ENCODE measurements around the gene PTPRT.
"Not testable (repeated sequence)": the region's sequence is repeated elsewhere in the genome, so short reads cannot be mapped to it uniquely, and the experiment has no call there.

Gene PTPRT

DNA sequence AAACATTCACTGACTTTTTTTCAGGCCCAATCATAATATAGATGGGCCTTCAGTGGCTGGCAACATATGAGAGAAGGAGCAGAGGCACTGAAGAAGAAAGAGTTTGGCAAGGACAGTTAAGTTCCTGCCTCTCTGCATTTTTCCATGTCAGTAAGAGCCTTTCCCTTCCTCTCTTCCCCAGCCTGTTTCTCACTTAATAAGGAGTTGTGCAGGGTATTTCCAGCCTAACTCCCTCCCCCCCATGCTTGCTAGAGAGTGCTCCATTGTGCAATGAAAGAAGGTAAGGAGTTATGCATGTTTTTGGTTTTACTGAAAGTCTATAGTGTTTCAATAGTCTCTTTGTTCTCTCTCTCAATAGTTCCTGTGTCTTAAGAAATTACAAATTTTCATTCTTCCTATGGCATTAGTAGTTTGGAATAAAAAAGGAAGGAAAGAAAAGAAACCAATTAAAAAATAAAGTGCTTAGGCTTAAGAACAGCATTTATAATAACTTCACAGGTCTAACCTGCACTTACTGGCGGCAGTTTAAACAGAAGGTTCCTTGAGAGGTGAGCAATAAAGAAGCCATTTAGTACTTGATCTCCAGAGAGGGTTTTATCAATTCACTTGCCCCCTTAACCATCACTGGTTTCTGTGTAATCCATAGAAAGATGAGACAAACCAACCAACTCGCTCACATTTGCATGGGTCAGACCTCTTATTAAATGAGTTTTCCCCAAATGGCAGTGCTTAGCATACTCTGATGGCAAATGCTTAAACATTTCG, 251.1 kb downstream of the PTPRT start:
- in situ Hi-C loops (cut with HindIII; ENCODE audit: low sequenced_read_pairs), result no loop called here

DNA sequence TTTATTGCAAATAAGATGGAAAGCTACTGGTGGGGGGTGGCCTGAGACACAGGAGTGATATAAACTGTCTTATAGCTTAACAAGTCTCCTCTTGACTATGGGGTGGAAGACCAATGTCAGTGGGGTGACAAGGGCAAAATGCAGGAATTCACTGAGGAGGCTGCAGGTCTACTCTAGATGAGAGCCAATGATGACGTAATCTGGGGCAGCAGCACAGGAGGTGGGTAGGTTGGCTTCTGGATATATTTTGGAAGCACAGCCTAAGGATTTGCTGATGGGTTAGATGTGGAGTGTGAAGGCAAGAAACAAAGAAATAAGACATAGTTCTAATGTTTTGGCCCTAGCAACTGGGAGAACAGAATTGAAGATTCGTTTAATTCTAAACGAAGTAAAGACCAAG, 253.2 kb downstream of the PTPRT start:
- in situ Hi-C loops (cut with HindIII; ENCODE audit: low sequenced_read_pairs), result no loop called here

DNA sequence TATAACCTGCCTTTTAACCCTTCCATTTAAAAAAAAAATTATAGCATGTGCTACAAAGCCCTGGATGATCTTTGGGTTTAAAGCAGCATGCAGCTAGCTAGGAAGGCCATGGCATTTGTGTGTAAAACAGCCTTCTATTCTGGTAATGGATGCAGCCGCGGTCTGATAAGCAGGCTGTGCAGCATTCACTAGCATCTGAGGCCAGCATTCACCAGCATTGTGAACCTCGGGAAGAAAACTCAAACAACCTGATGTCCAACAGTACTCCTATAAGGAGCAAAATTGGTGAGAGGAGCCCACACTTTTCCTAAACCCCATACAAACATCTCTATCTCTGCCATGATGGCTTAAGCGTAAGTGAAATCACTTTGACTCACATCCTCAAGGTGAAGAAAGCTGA, 265.5 kb downstream of the PTPRT start:
- in situ Hi-C loops (cut with HindIII; ENCODE audit: low sequenced_read_pairs), result no loop called here

DNA sequence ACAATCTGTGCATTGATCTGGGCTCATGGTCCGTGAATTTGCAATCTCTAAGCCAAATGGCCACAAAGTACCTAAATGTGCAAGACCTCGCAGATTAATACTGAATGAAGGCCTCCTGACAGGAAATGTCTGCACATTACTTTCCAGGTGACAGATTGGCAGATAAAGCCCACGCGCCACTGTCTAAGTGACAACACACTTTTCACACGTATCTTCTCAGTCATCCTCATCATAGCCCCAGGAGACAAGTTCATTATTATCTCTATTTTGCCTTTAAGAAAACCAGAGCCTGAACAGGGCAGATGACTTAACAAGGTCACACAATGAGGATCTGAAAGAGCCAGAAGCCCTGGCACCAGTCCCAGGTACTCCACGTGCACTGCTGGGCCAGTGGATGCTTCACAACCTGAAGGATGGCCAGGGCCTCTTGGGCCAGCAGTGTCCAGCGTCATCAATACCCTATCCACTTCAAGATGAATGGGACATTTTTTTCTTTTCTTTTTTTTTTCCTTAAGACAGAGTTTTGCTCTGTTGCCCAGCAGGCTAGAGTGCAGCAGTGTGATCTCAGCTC, 266.3 kb downstream of the PTPRT start:
- in situ Hi-C loops (cut with HindIII; ENCODE audit: low sequenced_read_pairs), result no loop called here

DNA sequence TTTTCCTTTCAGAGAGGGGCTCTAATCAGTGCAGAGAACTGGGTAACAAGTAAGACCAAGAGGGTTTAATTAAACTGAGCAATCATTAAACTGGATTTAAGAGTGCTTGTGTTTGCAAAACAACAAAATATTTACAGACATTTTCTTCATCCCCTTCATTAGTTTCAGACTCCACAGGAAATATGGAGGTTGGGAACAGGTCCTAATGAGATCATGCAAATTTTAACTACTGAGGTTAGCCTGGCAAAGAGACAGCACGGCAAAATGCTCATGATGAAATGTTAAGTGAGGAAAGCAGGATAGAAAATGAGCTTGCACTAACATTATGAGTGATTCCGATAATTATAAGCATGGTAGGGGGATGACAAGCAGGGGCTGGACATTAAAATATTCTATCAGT, 268.9 kb downstream of the PTPRT start:
- in situ Hi-C loops (cut with HindIII; ENCODE audit: low sequenced_read_pairs), result no loop called here

DNA sequence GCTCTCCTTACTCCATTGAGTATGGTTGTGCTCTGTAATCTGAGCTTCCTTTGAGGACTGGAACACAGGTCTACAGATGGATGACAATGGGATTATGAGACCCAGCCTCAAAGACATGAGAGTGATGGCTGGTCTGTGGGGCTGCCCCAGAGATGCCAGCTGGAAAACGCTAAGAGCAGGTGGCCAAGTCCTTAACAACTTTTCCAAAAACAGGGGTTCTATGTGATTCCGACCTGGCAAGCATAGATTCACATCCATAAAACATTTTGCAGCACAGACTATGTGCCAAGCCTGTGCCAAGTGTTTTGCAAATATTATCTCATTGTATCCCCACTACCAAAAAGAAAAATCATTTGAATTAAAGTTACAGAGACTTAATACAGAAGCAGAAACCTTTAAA, 270.4 kb downstream of the PTPRT start:
- in situ Hi-C loops (cut with HindIII; ENCODE audit: low sequenced_read_pairs), result no loop called here

DNA sequence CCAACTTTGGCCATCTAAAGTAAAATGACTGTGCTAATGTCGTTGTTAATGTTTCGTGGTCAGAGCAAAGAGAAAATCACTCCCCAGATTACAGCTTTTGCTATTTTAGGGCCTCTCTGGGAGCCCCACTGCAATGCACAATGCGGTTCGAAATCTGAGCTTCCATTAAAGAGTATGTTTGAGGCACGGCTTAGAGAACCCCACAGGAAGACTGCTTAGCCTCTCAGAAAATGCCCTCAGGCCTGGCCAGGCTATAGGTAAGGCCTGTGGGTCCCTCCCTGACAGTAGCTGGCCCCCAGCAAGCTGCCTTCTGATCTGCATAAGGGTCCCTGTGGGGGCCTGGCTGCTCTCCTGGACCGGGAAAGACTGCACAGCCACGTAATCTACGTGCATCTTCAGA, 274.6 kb downstream of the PTPRT start:
- in situ Hi-C loops (cut with HindIII; ENCODE audit: low sequenced_read_pairs), result no loop called here

DNA sequence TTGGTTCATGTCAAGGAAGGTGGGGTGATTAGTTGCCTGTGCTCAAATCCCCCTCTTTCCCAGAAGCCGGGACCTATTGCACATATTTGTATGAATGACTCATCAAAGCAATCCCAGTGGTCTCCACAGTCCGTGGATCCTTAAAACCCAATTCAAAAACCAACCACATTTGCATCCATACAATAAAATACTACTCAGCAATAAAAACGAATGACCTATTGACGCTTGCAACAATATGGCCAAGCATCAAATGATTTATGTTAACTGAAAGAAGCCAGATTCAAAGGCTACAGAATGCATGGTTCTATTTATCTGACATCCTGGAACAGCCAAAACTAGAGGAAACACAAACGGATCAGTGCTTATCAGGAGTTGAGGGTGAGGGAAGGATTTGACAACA, 275.4 kb downstream of the PTPRT start:
- in situ Hi-C loops (cut with HindIII; ENCODE audit: low sequenced_read_pairs), result no loop called here

DNA sequence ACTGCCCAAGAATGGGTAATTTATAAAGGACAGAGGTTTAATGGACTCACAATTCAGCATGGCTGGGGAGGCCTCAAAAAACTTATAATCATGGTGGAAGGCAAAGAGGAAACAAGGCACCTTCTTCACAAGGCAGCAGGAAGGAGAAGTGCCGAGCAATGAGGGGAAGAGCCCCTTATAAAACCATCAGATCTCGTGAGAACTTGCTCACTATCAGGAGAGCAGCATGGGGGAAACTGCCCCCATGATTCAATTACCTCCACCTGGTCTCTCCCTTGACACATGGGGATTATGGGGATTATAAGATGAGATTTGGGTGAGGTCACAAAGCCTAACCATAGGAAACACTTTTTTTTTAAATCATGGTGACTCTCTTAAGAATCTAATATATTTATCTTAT, 278.9 kb downstream of the PTPRT start:
- in situ Hi-C loops (cut with HindIII; ENCODE audit: low sequenced_read_pairs), result not testable (repeated sequence)

DNA sequence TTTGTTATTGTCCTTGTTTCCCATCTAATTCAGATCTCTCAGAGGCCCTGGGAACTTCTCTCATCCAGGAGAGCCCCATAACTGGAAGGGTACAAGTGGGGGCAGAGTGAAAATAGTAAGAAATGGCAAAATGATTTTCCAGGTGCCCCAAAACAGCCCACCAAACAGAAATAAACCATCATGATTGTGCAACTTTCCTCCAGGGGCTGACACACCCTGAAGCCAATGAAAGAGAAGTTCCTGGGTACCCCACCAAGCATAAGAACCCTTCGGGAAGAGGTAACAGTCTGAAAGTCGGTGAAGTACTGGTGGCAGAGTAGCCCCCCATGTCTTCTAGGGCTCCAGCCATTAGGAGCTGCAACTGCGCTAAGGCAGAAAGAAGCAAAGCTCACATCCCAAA, 282.0 kb downstream of the PTPRT start:
- in situ Hi-C loops (cut with HindIII; ENCODE audit: low sequenced_read_pairs), result no loop called here

DNA sequence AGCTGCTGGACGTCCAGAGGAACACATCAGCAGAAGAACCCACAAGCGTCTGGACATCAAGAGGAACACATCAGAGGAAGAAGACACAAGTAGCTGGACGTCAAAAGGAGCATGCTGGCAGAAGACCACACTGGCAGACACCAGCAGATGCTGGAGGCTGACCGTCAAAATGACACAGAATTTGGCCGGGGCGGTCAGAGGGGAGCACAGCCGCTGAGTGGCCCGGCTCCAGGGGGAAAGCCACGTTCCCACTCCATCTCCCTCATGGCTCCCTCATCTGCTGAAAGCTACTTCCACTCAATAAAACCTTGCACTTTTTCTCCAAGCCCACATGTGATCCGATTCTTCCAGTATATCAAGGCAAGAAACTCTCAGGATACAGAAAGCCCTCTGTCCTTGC, 283.6 kb downstream of the PTPRT start:
- in situ Hi-C loops (cut with HindIII; ENCODE audit: low sequenced_read_pairs), result no loop called here

DNA sequence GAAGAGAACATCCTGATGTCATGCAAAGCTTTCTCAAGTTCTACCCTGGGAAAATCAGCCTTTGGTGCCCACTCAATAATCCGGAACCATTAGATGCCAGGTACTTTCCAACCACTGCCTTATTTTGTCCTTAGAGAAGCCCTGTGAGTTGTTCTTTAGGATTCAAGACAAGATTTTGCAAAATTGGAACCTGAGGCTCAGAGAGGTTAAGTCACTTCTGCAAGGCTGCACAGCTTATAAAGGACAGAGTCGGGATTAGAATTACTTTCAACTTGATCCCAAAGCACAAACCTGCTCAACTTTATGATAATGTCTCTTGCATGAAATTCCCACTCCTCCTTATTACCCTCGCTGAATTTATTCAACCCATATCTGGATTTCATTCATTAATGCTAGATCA, 287.2 kb downstream of the PTPRT start:
- in situ Hi-C loops (cut with HindIII; ENCODE audit: low sequenced_read_pairs), result no loop called here

DNA sequence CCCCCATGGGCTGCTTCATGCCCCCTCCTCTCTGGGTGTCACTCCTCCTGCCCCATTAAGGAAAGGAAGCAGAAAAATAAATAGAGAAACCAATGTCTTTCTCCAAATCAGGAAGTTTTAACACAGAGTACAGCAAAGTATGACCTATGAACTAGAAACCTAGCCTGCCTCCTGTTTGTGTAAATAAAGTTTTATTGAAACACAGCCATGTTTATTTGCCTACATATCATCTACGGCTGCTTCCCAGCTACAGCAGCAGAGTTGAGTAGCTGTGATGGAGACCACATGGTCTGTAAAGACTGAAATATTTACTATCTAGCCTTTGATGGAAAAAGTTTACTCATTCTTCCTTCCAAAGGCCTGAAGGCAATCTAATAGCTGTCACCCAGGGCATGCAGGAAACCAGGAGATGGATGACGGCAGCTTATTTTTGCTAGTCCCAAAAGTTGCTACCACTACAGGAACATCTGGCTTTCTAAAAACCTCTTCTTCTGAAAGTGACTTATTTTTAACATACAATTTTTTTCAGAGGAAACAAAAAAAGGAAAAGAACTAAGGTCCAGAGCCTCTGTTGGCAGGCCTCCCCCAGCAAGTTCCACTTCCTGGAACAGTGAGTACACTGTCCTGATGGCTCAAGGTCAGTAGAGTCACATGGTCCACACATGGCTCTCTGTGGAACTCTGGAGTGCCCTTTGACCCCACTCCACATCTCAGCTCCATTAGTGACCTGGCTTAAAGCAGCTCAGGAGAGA, 287.8 kb downstream of the PTPRT start:
- in situ Hi-C loops (cut with HindIII; ENCODE audit: low sequenced_read_pairs), result no loop called here

DNA sequence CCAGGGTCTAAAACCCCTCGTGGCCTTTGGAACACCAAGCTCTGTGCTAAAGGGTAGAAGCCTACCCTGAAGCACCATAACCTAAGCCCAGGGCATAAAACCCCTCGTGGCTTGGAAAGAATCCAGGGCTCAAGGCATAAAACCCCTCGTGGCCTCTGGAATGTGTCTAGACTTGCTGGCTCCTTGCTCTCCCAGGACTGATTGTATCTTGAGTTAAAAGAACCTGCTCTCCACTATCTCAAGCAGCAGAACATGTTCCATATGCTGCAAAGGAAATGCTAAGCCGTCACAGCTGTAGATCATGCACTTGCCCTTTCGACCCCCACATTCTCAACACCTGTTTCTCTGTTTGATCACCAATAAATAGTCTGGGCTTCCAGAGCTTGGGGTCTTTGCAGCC, 288.9 kb downstream of the PTPRT start:
- in situ Hi-C loops (cut with HindIII; ENCODE audit: low sequenced_read_pairs), result not testable (repeated sequence)

DNA sequence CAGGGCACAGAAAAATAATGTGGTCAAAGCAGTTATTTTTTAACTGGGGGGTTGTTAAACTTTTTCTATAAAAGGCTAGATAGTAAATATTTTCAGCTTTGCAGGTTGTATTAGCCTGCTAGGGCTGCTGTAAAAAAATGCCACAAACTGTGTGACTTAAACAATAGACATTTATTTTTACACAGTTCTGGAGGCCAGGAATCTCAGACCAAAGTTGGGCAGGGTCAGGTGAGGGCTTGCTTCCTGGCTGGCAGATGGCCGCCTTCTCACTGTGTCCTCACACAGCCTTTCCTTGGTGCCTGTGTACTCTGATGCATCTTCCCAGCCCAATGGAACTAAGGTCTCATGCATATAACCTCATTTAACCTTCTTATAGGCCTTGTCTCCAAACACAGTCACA, 294.7 kb downstream of the PTPRT start:
- in situ Hi-C loops (cut with HindIII; ENCODE audit: low sequenced_read_pairs), result no loop called here

DNA sequence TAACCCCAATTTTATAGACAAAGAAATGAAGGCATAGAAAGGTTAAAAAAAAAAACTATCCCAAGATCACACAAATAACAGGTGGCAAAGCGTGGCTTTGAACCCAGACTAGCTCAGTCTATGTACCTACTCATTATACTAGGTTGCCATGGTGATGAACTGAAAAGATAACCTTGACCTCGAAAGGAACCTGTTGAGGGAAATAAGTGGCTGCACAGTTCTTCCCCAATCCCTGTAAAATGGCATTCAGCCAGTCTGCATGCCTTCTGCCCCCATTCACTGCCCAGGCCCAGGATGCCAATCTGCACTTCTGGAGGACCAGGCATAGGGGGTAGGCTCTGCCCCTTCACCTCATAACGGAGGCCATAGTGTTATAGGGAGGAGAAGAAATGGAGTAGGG, 295.2 kb downstream of the PTPRT start:
- in situ Hi-C loops (cut with HindIII; ENCODE audit: low sequenced_read_pairs), result no loop called here

DNA sequence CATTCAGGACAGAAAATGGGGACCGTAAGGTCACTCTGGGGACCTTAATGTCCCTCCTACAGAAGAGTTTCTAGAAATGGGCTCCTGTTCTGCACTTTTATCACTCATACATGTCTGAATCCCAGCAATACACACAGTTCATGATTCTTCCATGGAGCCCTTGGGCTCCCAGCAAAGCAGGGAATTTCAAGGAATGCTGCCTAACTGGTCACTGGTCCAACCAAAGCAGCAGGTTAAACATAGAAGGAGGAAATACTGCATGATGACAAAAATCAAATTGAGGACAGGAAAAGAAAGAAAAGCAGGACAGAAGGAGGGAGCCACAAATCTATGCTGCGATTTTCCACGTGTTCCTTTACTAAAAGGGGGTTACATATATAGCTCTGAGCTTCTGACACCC, 300.2 kb downstream of the PTPRT start:
- in situ Hi-C loops (cut with HindIII; ENCODE audit: low sequenced_read_pairs), result no loop called here

DNA sequence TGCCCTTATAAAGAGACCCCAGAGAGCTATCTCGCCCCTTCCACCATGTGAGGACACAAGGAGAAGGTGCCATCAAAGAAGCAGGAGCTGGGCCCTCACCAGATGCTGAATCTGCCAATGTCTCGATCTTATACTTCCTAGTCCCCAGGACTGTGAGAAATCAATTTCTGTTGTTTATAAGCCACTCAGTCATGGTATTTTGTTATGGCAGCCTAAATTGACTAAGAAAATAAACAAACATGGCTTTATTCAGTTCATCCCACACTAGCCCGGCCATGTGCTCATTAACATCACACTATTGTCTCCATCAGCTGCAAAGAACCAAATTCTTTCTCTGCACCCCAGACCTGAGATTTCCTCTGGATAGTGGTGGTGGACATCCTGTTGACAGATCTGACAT, 302.4 kb downstream of the PTPRT start:
- in situ Hi-C loops (cut with HindIII; ENCODE audit: low sequenced_read_pairs), result no loop called here

DNA sequence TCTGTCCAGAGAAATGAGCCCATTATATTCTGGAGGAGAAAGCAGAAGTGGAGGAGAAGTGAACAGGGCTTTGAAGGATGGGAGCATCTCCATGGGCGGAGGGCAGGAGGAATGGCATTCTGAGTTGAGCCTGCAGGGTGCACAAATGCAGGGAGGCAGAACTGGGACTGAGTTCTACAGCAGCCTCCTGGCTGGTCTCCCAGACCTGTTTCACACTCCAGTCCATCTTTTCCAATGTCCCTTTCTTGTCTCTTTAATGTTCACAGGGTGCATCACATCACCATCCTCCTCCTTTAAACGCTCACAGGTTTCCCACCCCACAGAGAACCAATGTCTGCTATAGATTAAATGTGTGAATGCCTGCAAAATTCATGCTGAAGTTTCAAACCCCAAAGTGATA, 302.9 kb downstream of the PTPRT start:
- in situ Hi-C loops (cut with HindIII; ENCODE audit: low sequenced_read_pairs), result no loop called here

DNA sequence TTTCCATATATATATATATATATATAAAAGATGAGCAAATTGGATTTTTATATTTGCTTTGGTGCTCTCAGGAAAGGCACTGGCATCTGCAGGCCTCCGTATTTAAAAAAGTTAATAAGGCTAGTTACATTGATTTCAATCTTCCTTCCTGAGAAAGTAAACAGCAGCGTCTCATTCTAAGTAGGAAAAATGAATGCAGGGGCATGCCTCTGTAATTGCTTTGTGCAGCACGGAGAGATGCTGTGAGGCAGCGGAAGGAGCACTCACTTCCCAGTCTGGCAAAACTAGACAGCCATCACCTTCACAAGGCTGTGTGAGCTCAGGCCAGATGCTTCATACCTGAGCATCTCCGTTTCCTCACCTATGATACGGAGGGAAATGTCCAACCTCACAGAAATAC, 303.7 kb downstream of the PTPRT start:
- in situ Hi-C loops (cut with HindIII; ENCODE audit: low sequenced_read_pairs), result no loop called here

DNA sequence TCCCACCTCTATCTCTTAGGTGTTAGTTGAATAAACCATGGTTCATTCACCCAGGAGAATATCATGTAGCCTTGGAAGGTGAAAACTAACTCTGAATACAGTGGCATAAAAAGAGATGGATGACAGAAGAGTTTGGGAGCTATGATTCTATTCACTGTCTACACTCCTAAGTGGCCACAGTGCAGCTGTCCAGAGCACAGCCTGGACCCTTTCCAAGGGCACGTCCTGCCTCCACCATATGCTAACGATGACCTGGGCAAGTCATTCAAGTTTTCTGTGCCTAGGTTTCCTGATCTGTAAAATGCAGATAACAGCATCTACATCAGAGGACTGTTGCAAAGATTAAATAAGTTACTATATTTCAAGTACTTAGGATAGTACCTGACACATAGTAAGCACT, 314.1 kb downstream of the PTPRT start:
- in situ Hi-C loops (cut with HindIII; ENCODE audit: low sequenced_read_pairs), result no loop called here

DNA sequence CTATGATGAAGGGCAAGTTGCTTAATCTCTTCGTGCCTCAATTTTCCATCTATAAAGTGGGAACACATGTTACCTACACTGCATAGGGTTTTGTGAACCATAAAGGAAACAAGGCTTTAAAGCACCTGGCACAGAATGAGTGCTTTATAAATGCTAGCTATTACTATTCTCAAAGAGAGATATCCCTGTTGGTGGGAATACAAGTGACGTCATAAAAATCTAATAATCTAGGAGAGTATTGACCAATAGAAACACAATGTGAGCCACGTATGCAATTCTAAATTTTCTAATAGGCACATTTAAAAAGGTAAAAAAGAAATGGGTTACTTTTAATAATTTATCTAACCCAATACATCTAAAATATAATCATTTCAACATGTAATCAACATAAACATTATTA, 316.4 kb downstream of the PTPRT start:
- in situ Hi-C loops (cut with HindIII; ENCODE audit: low sequenced_read_pairs), result no loop called here

Data from endothelial cell of hepatic sinusoid (primary cell).